GM23248 (cell line): ENCODE measurements around the gene BCL11B.

Experiments used
- EZH2 ChIP-seq: fragments of 200-600 bp; sonication (generic); IDR thresholded peaks from 2 replicates; pipeline ENCODE4 v1.6.1; 2018; ENCODE audit warnings: antibody characterized with exemption, mild to moderate bottlenecking; ENCODE audit not compliant: insufficient read depth, poor library complexity, severe bottlenecking
- EZH2phosphoT487 ChIP-seq: fragments of 200-600 bp; sonication (generic); IDR thresholded peaks from 2 replicates; pipeline ENCODE4 v1.6.1; 2018; ENCODE audit warnings: antibody characterized with exemption, moderate library complexity, mild to moderate bottlenecking, low read depth; ENCODE audit not compliant: insufficient read depth

GRCh38 chr14:99271951-99272631, at the start of gene BCL11B:
- TF ChIP-seq EZH2 (no peak), EZH2phosphoT487 (no peak)
